ENCODE measurements around the gene FBN2.

GRCh38 chr5:128572051-128572929, 34.2 kb upstream of the FBN2 start:
- no peak for TF ChIP-seq TEAD4 (IDR thresholded peaks at IDR 0.05)
- no peak for TF ChIP-seq MAX (IDR thresholded peaks at IDR 0.05)
- no peak for TF ChIP-seq RAD21 (IDR thresholded peaks at IDR 0.05; ENCODE audit: low read depth)
- TF ChIP-seq NFIC (IDR thresholded peaks at IDR 0.05), result no peak
- no peak for TF ChIP-seq FOXM1 (IDR thresholded peaks at IDR 0.05; ENCODE audit: borderline replicate concordance, low read depth)
